ENCODE measurements around the gene SBNO2. TPM values are rescaled to one million over a fixed set of nuclear protein-coding genes. Genes with fewer than 3 reads are reported as not detected.
A peak's percentile ranks its signal among the peaks of the same experiment; 100 is the strongest.

SBNO2 gene
- total RNA-seq, 1 experiment from 2014 or later: 46.3 TPM

DNA sequence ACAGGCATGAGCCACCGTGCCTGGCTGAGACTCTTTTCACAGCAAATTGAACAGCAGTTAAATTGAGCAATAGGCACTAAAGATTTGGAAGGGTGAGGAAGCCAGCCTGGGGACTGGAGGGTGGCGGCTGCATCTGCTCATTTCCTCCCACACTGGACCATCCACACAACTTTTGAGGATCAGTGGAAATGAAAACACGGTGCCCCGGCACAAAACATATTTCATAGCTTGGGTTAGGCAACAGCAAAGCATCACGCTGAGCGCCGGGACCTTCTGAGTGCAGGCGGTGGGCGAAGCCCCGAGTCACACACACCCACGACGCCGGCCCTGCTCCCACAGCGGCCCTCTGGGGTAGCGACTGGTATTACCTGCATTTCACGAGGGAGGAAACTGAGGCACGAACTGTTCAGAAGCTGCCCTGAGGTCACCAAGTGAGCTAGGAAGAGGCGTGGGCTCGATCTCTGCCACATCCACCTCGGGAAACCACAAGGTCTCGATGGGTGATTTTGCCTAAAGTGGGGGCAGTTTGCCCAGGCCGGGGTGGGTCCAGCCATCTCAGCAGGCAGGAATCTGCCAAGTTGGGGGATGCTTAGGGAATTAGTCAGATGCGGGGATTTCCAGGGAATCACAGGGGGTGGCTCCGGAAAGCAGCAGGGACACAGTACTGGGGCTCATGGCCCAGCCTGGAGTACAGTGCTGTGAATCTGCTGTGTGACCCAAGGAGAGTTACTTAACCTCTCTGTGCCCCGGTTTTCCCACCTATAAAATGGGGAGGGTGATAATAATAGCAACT is 3.5 kb upstream of the SBNO2 start:
- Histone ChIP-seq H3K9ac (ENCODE audit: extremely low read depth, insufficient read length, low read length) (no peak overlapping the region), H3K56ac (ENCODE audit: insufficient read length, low read depth, low read length) (no peak overlapping the region), H3K79me1 (ENCODE audit: insufficient read depth, low read depth, low read length, poor library complexity, severe bottlenecking) (no peaks in the 10 kb centered on the region), H4K5ac (ENCODE audit: insufficient read length, low read depth, low read length) (no peak overlapping the region), H4K20me1 (ENCODE audit: control insufficient read depth, insufficient read depth, insufficient read length) (no peaks in the 10 kb centered on the region), H2AK5ac (ENCODE audit: insufficient read length, low read length) (no peak overlapping the region), H3K4me2 (ENCODE audit: insufficient read depth, insufficient read length, low read length) (no peak overlapping the region), H2AFZ (ENCODE audit: low read length) (no peak overlapping the region), H3K4ac (ENCODE audit: low read depth, low read length) (no peak overlapping the region), H2BK5ac (ENCODE audit: insufficient read length, low read length) (no peak overlapping the region), H2BK12ac (ENCODE audit: insufficient read length, low read depth, low read length) (no peak overlapping the region), H3K23me2 (ENCODE audit: insufficient read length, low read depth, low read length, poor library complexity, severe bottlenecking) (peaks cover 8% of the 10 kb centered on the region), H2BK120ac (ENCODE audit: low read depth, low read length, poor library complexity, severe bottlenecking) (no peak overlapping the region), H3K14ac (ENCODE audit: insufficient read depth, low read length) (no peak overlapping the region), H3K4me1 (ENCODE audit: insufficient read depth, low read length) (no peaks in the 10 kb centered on the region), H3K18ac (ENCODE audit: insufficient read length, low read depth, low read length) (no peak overlapping the region), H3K27ac (ENCODE audit: insufficient read length, low read depth, low read length) (no peak overlapping the region), H3T11ph (ENCODE audit: low read length) (no peak overlapping the region), H3K79me2 (ENCODE audit: insufficient read depth, low read length) (no peaks in the 10 kb centered on the region; the same call in 1 of the 2 replicates), H3K23ac (ENCODE audit: insufficient read length, low read depth, low read length) (no peak overlapping the region), H3K27me3 (ENCODE audit: insufficient read depth, low read length) (no peaks in the 10 kb centered on the region), H4K91ac (ENCODE audit: insufficient read length, low read depth, low read length) (no peak overlapping the region), H4K8ac (replicated peaks; ENCODE audit: insufficient read length, low read depth, low read length) (no peak overlapping the region), H3K9me3 (ENCODE audit: control insufficient read depth, low read depth, low read length) (no peaks in the 10 kb centered on the region), H2BK20ac (ENCODE audit: low read depth, low read length, poor library complexity, severe bottlenecking) (no peak overlapping the region), H2BK15ac (ENCODE audit: low read depth, low read length) (no peak overlapping the region)
- TF ChIP-seq CTCF (conservative IDR thresholded peaks at IDR 0.05): no peak
- H3K27ac Mint-ChIP-seq: peak overlapping the region in 1 of 3 experiments; percentile 68; a peak in 2 of 7 replicates
- no peak for DNase-seq
- H3K9me3 Mint-ChIP-seq: no peaks in the 10 kb centered on the region
- H3K4me3 Mint-ChIP-seq: no peak overlapping the region; a peak in 1 of 5 replicates
- H3K36me3 Mint-ChIP-seq (ENCODE audit: insufficient read depth in 1 of 3, low read depth in 3 of 3): no peaks in the 10 kb centered on the region; a peak in 1 of 7 replicates
- peaks cover 14 to 17% of the 10 kb centered on the region in 2 experiments for H3K4me1 Mint-ChIP-seq
- H3K27me3 Mint-ChIP-seq (ENCODE audit: low read depth): no peaks in the 10 kb centered on the region; the same call in none of the 2 replicates
- no CpG with 5 or more reads among the region's 25 CpGs for WGBS (ENCODE audit: extremely low coverage, insufficient read length, low lambda C conversion rate)
